GM18873 (cell line): Measurements from ENCODE around the gene ADAMTS8.

Source experiments
- ATAC-seq: cut with Tn5 transposase; IDR thresholded peaks from one replicate; pipeline ENCODE4 v1.9.1; 2021; ENCODE audit warnings: mild to moderate bottlenecking, moderate library complexity, moderate number of reproducible peaks; ENCODE audit not compliant: unreplicated experiment, low FRiP score

Gene ADAMTS8

DNA sequence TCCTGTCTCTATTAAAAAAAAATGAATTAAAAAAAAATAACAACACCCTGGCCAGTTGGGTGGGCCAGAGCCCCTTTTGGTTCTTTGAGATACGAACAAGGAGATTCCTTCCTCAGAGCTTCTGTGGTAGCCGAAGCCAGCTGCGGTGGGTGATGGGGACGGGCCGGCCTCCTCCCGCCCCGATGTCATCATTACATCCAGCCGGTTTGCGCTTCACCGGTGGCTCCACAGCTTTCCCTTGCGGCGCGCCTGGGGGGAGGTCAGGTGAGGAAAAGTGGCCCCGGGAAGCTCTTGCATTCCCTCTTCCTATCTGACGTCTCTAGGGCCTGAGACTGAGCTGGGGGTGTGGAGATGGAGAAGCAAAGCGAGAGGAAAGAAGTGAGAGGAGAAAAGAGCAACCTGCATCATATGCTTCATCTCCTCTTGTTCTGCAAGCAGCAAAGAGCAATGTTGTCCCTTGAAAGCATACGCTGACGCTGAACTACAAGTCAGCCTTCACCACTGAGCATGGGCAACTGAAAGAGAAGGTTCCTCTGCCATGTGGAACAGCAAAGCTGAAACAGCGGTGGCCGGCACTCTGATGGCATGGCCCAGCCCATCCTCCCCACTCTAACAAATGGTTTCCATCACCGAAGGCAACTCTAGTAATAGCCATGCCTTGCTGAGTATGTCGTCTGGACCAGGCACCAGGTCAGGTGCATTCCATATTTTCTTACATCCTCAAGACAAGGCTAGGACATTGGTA lies 6.0 kb downstream of the ADAMTS8 start:
- ATAC-seq, result no peak

DNA sequence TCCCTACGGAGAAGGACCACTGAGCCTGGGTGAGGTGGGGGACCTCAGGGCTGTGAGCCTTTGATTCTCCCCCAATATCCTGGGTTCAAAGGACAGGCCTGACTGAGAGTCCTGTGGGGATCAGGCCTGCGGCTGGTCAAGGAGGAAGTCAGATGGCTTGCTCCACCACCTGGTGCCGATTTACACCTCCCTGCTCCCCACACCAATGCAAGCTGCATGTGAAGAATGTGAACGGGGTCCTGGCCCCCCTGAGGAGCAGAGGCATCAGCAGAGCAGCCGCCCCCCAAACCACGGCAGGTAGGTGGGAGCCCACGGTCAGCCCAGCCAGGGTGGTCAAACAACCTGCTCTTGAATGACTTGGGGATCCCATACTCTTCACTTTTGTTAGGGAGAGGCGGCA lies 6.7 kb downstream of the ADAMTS8 start:
- ATAC-seq, result no peak

DNA sequence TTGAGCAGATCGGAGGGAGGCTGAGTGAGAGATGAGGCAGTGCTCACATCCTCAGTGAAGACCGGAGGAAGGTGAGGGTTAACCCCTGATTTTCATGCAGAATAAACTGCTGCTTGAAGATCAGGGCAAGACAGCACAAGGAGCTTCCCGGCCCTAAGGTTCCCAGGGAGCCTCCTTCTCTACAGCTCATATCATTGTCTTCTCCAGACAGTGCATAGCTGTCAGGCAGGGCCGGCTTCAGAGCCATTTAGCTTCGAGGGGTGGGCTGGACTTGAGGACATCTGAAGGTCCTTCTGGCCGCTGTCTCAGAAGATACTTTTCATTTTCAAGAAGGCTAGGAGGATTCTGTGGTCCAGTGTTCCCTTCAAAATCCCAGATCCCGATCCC lies 7.2 kb downstream of the ADAMTS8 start:
- no peak for ATAC-seq

DNA sequence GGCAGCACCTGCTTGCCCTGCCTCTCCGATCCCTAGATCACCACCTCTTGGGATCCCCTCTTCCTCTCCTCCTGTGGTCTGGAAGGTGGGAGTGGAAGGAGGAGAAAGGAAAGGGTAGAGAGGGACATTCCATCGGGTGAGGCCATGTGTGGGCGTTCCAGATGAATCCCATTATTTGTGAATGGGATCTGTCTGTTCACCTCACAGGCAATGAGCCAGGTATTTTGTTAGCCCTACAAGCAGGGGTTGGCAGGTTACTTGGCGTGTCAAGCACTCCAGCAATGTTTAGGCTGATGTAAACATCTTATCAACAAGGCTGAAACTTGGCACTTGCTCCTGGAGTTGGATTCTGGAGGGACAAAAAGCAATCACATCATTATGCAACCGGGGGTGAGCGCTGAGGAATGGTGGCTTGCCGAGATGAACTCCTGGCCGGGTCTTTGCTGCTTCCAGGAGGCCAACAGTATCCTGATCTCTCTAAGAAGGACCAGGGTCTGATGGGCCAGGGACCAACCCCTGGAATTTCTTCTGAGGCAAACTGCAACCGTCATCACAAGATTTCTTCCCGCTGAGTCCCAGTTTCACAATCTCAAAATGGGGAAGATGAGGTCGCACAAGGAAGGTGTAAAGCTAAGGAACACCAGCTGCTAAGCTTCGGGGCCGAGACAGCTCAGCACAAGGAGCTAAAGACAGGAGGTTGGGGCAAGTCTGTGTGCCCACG lies 7.8 kb downstream of the ADAMTS8 start:
- no peak for ATAC-seq

DNA sequence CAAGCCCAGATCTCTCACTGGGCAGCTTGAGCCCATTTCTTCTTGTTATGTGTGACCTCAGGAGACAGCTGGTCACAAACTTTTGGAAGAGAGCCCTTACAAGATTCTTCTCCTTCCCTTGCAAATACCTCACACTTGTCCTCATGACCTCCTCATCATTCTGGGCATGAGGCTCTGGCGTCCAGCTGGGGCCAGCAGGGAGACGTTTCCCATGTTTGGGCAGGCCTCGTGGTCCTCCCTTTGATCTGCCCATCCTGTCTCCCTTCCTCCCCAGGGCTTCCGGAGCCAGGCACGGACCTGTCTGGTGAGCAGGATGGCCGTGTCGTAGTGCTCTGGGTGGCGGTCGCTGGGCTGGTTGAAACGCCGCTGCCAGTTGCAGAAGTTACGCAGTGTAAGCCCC lies 9.7 kb downstream of the ADAMTS8 start:
- no peak for ATAC-seq

DNA sequence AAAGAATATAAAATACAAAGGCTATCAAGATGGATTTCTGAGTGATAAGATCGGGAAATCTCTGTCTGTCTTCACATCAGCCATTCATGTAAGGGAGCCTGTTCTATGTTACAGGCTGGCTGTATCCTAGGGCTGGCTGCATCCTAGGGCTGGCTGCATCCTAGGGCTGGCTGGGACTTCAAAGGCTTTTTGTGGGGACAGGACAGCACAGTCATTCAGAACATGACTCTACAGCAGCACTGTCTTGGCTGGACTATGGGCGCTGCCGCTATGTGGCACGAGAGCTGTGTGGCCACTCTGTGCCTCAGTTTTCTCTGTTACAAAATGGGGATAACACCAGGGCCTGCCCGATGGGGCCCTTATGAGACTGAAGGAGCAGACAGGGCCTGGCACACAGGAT lies 10.2 kb downstream of the ADAMTS8 start:
- no peak for ATAC-seq

DNA sequence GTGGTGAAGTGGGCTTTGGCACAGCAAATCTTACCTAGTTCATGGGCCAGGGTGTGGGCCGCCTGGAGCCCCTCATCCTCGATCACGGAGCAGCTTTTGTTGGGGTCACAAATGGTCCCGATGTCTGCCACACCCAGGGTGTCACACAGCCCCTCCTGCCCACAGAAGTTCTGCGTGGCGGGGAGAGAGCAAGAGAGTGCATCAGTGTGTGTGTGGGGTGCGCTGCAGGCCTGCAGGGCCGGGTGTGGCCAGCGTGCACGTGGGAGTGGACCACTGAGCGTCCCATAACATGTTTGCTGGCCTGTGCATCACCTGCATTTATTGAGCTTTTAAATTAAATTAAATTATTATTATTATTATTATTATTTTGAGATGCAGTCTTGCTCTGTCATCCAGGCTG lies 11.5 kb downstream of the ADAMTS8 start:
- ATAC-seq, result no peak

DNA sequence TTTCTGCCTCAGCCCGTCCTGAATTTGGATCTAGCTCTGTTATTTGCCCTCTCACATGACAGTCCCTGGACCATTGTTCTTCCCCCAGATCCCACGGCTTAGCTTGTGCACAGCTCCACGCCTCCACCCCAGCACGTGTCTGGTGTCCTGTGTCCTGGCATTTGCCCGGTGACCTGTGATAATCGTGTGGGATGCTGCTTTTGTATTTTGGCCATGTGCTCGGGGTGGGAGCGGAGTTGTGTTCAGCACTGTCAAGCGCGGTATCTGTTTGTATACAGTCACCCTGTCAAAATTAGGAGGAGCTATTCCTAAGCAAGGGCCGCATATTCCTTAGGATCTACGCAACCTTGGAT lies 11.9 kb downstream of the ADAMTS8 start:
- ATAC-seq, result no peak

DNA sequence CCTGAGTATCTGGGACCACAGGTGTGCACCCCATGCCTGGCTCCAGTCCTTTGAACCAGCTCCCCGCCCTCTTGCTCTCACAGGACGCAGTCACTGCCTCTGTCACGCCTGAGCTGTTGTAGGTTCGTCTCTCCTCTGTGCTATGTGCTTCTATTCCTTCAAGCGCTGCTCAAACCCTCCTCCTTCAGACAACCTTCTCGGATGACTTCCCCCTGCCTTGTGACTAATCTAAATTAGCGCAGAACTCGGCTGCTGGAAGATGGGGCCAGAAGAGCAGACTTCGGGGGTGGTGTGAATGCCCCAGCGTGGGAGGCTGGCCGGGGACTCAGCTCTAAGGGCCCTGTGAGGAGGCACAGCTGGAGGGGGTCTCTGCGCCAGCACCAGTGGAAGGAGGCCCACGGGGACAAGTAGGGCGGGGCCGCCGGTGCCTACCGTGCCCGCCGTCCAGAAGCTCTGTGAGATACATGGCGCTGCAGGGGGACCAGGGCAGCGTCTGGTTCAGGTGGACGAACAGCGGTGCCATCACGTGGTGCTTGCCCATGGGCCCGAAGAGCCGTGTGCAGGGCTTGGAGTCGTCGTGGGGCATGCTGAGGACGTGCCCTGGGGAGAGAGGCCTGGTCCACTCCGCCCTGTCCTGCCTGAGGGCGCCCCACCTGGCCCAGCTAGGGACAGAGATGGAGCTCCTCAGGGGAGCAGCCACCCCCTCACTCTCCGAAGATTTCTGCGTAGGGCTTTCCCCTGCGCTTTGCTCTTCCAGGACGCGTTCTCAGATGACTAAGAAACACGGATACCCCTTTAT lies 12.5 kb downstream of the ADAMTS8 start:
- ATAC-seq, result no peak

DNA sequence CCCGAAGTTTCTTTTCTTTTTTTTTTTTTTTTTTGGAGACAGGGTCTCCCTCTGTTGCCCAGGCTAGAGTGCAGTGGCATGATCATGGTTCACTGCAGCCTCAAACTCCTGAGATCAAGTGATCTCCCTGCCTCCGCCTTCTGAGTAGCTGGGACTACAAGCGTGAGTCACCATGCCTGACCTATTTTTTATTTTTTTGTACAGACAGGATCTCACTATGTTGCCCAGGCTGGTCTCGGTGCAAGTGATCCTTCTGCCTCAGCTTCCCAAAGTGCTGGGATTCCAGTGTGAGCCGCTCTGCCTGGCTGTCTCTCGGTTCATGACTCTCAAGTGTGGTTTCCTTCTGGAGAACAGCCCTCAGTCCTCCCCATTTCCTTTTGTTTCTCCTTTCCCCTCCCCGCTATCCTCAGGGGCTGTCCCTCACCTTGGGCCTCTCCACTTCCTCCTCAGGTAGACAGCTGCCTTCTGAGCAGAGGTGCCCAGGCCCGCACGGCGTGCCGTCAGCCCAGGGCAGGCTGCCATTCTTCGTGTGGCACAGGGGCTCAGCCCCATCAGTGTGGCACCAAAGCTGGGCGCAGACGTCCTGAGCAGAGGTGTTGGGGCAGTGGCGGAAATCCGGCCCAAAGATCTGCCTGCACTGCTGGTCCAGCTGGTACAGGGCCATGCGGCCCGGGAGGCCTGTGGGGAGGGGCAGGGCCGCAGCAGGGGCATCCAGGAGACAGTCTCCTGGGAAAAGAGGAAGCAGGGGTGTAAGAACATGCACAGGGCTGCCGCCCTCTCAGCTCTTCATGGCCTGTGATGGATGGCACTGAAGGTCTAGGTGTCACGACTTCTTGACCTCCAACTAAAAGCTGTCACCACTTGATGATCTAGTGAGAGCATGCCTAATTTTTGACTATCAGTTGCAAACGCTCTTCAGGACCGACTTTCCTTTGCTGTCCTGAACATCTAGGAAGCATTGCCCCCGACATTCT lies 14.0 kb downstream of the ADAMTS8 start:
- no peak for ATAC-seq

DNA sequence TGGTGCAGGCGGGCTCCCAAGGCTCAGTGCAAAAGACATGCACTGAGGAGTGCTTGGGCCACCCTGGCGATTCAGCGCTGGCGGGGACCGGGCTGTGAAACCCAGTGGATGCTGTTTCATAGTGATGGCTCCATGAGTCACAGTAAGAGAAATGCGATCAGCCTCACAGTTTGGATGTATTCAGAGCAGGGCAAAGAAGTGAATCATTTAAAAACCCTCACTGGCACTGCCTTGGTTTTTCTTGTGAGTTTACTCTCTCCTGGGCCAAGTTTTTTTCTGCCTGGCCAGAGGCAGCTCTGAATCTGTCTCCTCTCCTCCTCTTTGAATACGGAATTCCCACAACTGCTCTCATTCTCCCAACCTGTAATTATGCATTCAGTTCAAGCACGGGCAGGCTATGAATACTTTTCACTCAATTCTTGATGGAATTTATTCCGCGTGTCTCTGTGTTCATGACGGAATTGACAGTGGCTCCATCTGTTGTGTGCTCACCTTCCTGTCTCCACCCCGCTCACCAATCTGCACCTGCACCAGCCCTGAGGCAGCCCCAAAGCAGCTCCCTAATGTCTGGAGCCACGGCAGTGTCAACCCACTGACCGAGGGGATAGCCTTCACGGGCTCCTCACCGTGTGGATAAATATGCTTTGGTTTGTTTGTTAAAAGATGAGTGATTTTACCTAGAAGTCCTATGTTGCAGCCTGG lies 14.9 kb downstream of the ADAMTS8 start:
- no peak for ATAC-seq

DNA sequence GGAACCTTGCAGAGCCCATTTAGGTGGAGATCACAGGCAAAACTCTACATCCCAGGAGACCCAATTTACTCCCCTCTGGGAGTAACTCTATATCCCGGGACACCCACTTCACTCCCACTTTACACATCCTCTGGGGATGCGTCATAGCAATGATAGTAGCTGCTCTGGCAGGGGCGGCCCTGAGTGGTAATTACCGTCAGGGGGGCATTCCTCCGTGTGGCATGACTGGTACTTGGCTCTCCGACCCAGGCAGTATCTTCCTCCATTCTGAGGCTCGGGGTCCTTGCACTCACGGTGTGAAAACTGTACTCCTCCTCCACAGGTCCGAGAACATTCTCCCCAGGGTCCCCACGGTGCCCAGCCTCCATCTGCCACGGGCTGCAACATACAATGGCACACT lies 17.2 kb downstream of the ADAMTS8 start:
- ATAC-seq, result no peak

DNA sequence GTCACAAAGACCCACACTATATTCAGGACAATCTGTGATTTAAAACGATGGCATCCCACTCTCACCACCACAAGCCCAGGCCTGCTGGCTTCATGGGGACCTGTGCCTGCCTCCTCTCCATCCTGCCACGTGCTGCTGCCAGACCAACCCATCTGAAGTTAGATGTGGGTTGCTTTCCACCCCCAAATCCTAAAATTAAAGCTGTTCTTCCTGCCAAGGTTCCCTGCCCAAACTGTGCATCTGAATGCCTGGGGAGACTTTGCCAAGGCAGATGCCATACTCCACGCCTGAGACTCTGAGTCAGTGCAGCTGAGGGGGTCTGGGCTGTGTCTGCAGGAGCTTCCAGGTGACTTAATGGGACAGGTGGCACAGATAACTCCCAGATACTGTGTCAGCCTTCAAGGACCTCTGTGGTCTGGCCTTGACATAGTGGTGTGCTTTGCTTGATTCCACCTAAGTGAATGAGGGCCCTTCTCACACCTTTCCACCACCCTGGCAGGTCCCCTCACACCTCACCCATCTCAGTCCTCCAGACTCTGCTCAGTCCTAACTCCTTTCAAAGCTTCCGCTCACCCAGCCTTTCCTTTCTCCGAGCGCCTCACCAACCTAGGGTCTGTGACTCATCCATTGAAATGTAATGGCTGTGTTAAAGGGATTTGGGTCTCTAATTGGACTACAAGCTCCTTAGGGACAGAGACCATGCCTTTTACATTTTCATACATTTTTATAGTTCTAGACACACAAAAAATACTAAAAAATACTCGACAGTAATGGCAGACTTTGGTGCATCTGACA lies 18.6 kb downstream of the ADAMTS8 start:
- no peak for ATAC-seq

DNA sequence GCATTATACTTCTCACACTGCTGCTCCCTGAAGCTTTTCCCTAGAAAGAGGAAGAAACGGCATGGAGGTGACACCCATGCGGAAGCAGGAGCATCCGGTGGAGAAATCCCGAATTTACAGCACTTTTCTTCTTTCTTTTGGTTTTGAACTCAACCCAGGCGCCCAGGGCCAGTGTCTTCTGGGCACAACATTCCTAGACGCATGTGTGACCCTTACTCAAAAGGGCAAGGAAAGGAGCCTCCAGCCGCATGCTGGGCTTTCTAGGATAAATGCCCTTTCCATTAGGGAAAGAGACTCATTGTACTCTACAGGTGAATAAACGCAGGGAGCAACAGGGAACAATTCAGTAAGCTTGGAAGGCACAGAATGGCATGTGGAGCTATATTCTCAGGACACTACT lies 19.5 kb downstream of the ADAMTS8 start:
- no peak for ATAC-seq

DNA sequence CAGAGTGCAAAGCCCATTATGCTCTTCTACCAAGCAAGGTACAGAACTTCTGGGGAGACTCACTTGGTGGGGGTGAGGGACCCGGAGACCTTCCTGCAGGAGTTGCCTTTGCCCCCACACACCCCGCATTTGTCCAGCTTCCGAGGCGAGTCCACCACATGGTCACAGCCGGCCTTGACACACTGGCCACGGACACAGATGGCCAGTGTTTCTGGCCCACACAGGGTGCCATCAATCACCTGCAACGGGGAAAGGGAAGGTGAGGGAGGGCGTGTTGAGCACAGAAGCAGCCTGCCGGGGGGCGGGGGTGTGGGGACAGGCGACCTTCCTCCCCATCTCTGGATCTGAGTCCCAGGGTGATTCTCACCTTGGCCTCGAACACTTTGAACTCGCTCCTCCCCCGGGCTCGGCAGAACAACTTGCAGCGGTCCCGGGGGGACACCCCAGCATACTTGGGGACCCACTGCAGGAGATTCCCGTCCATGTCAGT lies 20.0 kb downstream of the ADAMTS8 start:
- no peak for ATAC-seq

DNA sequence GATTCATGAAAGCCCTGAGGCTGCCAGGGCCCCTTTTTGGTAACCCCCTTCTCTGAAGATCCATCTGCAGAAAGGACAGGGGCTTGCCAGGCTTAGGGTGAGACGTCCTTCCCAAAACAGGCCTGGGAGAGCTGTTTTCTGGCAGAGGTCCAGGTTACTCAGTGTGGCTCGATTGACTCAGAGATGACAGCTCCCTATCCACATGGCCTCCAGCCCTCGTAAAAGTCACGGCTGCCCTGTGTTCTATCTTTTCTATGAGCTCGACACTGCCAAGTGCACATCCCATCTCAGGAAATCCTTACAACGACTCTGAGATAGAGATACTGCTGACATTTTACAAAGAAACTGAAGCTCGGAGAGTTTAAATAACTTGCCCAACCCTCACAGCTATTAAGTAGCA lies 20.4 kb downstream of the ADAMTS8 start:
- ATAC-seq, result no peak

DNA sequence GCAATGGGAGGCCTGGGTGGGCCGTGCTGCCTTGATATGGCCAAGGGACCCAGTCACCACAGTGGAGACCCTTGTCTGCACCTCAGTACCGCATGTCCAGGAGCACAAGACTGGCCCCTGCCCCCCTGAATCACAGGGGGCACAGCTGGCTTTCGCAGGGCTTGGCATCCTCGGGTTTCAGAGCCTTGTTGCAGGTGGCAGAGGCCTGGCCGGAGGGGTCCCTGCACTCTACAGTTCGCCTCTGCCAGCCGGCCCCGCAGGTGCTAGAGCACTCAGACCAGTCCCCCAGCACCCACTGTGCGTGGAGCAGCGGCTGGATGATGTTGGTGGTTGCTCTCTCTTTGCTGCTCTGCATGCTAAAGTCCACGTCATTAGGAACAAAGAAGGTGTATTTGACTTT lies 23.0 kb downstream of the ADAMTS8 start:
- ATAC-seq, result no peak

DNA sequence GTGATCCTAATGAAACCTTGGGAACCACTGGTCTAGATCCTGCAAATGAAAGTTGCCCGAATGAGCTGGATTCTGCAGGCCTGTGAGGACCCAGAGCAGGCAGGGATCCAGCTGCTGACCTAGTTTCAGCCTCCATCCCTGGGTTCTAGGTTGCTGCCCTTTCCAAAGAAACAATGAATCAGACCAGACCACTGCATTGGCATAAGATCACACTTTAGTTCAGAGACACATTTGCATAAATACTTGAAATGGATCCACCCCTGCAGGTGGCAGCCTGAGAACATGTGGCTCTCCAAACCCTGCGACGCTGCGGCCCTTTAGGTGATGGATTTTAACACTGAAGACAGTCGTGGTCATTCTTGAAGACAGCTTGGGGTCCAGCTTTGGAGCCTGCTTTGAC lies 23.7 kb downstream of the ADAMTS8 start:
- ATAC-seq, result no peak

DNA sequence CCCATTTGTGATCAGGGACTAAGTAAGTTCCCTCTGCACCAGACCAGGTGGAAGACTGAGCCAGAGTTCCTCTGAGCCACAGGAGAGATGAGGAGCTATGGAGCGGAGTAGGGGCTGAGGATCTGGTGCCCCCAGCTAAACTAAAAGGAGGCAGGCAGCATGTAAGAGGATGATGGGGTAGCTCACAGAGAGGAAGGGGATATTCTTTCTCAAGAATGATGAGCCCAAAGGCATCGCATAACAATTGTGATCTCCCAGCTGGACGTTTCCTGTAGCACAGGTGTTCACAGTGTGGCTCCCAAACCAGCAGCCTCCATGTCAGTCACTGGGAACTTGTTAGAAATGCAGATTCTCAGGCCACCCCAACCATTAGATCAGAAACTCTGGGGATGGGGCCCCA lies 24.4 kb downstream of the ADAMTS8 start:
- no peak for ATAC-seq
